ENCODE results near the gene CSTA. TPM values are rescaled to one million over a fixed set of nuclear protein-coding genes. Genes with fewer than 3 reads are reported as not detected.
"Not testable (repeated sequence)": the region's sequence is repeated elsewhere in the genome, so short reads cannot be mapped to it uniquely, and the experiment has no call there.

The CSTA gene
- total and polyA plus RNA-seq, 2 experiments from 2014 or later = 0.28 TPM; not detected in 1

- Histone ChIP-seq H3K4me1 (ENCODE audit: insufficient read depth) (peaks cover 34% of the 10 kb centered on the region), H4K20me1 (ENCODE audit: insufficient read depth, poor library complexity, severe bottlenecking) (no peaks in the 10 kb centered on the region), H3K36me3 (replicated peaks; ENCODE audit: insufficient read depth, low read depth) (no peaks in the 10 kb centered on the region), H3K9me2 (replicated peaks; ENCODE audit: insufficient read depth) (no peaks in the 10 kb centered on the region), H2AFZ (no peak overlapping the region), H3K4me2 (no peak overlapping the region), H3K79me2 (no peaks in the 10 kb centered on the region), H3K9me3 (ENCODE audit: low read depth) (no peaks in the 10 kb centered on the region), H3K27ac (peak overlapping the region; percentile 90), H3K4me3 (no peak overlapping the region), H3K27me3 (no peaks in the 10 kb centered on the region)
- TF ChIP-seq EZH2 (IDR thresholded peaks at IDR 0.05; ENCODE audit: borderline replicate concordance) = no peak
- TF ChIP-seq EZH2phosphoT487 (IDR thresholded peaks at IDR 0.05; ENCODE audit: low read depth, severe bottlenecking, unreplicated experiment) = no peak
- TF ChIP-seq CTCF (IDR thresholded peaks at IDR 0.05; ENCODE audit: poor library complexity) = no peak
- 72% methylated on average over 2 of the region's 2 CpGs for WGBS (ENCODE audit: low lambda C conversion rate, missing lambda C conversion rate)
- no peak for DNase-seq (ENCODE audit: low spot score)
These were observed 39.4 kb downstream of the CSTA start for GRCh38 chr3:122364490-122364889.

GRCh38 chr3:122365073-122365472, 40.0 kb downstream of the CSTA start:
- no peaks in the 10 kb centered on the region for H4K20me1 ChIP-seq (ENCODE audit: insufficient read depth, poor library complexity, severe bottlenecking)
- H3K27me3 ChIP-seq = no peaks in the 10 kb centered on the region
- DNase-seq (ENCODE audit: low spot score) = no peak
- no peaks in the 10 kb centered on the region for H3K79me2 ChIP-seq
- no peaks in the 10 kb centered on the region for H3K9me3 ChIP-seq (ENCODE audit: low read depth)
- no peaks in the 10 kb centered on the region for H3K36me3 ChIP-seq (replicated peaks; ENCODE audit: insufficient read depth, low read depth)
- peaks cover 34% of the 10 kb centered on the region for H3K4me1 ChIP-seq (ENCODE audit: insufficient read depth)
- no peak overlapping the region for H3K4me3 ChIP-seq
- WGBS (ENCODE audit: low lambda C conversion rate, missing lambda C conversion rate) = 77% methylated on average over 1 of the region's 1 CpG
- TF ChIP-seq EZH2phosphoT487 (IDR thresholded peaks at IDR 0.05; ENCODE audit: low read depth, severe bottlenecking, unreplicated experiment) (no peak), EZH2 (IDR thresholded peaks at IDR 0.05; ENCODE audit: borderline replicate concordance) (no peak), CTCF (IDR thresholded peaks at IDR 0.05; ENCODE audit: poor library complexity) (no peak)
- H3K27ac ChIP-seq = peak overlapping the region; percentile 90
- H2AFZ ChIP-seq = no peak overlapping the region
- no peaks in the 10 kb centered on the region for H3K9me2 ChIP-seq (replicated peaks; ENCODE audit: insufficient read depth)
- peak overlapping the region; percentile 30 for H3K4me2 ChIP-seq

- WGBS (ENCODE audit: low lambda C conversion rate, missing lambda C conversion rate) = 79% methylated on average over 10 of the region's 10 CpGs
- peak overlapping the region; percentile 90 for H3K27ac ChIP-seq
- not testable (repeated sequence) for H3K27me3 ChIP-seq; H3K9me2 ChIP-seq (replicated peaks; ENCODE audit: insufficient read depth); H3K9me3 ChIP-seq (ENCODE audit: low read depth); H3K36me3 ChIP-seq (replicated peaks; ENCODE audit: insufficient read depth, low read depth); H4K20me1 ChIP-seq (ENCODE audit: insufficient read depth, poor library complexity, severe bottlenecking); H3K4me3 ChIP-seq; H2AFZ ChIP-seq; H3K79me2 ChIP-seq
- H3K4me2 ChIP-seq = peak overlapping the region; percentile 32
- DNase-seq (ENCODE audit: low spot score) = peak; percentile 74
- H3K4me1 ChIP-seq (ENCODE audit: insufficient read depth) = peaks cover 34% of the 10 kb centered on the region
These were observed 40.7 kb downstream of the CSTA start for GRCh38 chr3:122365582-122366378.

GRCh38 chr3:122366379-122366749, 41.3 kb downstream of the CSTA start:
- H3K4me2 ChIP-seq = peak overlapping the region; percentile 32

More at GRCh38 chr3:122366379-122366749, 41.3 kb downstream of the CSTA start:
- H4K20me1 ChIP-seq (ENCODE audit: insufficient read depth, poor library complexity, severe bottlenecking) = no peaks in the 10 kb centered on the region
- TF ChIP-seq EZH2 (IDR thresholded peaks at IDR 0.05; ENCODE audit: borderline replicate concordance) (no peak), EZH2phosphoT487 (IDR thresholded peaks at IDR 0.05; ENCODE audit: low read depth, severe bottlenecking, unreplicated experiment) (no peak), CTCF (IDR thresholded peaks at IDR 0.05; ENCODE audit: poor library complexity) (no peak)
- no peaks in the 10 kb centered on the region for H3K36me3 ChIP-seq (replicated peaks; ENCODE audit: insufficient read depth, low read depth)
- no peak overlapping the region for H3K4me3 ChIP-seq
- no peaks in the 10 kb centered on the region for H3K27me3 ChIP-seq
- H3K27ac ChIP-seq = peak overlapping the region; percentile 89
- WGBS (ENCODE audit: low lambda C conversion rate, missing lambda C conversion rate) = 80% methylated on average over 5 of the region's 5 CpGs
- no peaks in the 10 kb centered on the region for H3K9me2 ChIP-seq (replicated peaks; ENCODE audit: insufficient read depth)
- no peak overlapping the region for H2AFZ ChIP-seq
- H3K4me1 ChIP-seq (ENCODE audit: insufficient read depth) = peaks cover 31% of the 10 kb centered on the region
- DNase-seq (ENCODE audit: low spot score) = peak; percentile 38
- H3K9me3 ChIP-seq (ENCODE audit: low read depth) = no peaks in the 10 kb centered on the region
- H3K79me2 ChIP-seq = peaks cover 3% of the 10 kb centered on the region
